ENCODE results near the gene AASDH. TPM values are rescaled to one million over a fixed set of nuclear protein-coding genes. Genes with fewer than 3 reads are reported as not detected.

Gene AASDH
- total and polyA plus RNA-seq, 2 of the 13 experiments (the other 11 are each of a cell fraction or from before 2014, with no cell fraction given), result 12.6 to 14.1 TPM

GRCh38 chr4:56371426-56372220 lies 15.7 kb downstream of the AASDH start:
- H3K79me2 ChIP-seq (ENCODE audit: insufficient read depth, low read length), result no peaks in the 10 kb centered on the region
- H3K27me3 ChIP-seq (ENCODE audit: control insufficient read depth in 1 of 2, insufficient read depth in 2 of 2, low read length in 2 of 2), result no peaks in the 10 kb centered on the region
- ChIA-PET CTCF (ENCODE audit: low intra/inter-chr PET ratio, low total read pairs) (no interaction called here), POLR2A (no interaction called here)
- H3K9ac ChIP-seq (ENCODE audit: insufficient read depth, low read depth, low read length), result no peak overlapping the region
- 77% methylated on average over 8 of the region's 8 CpGs for WGBS (ENCODE audit: low lambda C conversion rate)
- no peak overlapping the region for H3K4me3 ChIP-seq (replicated peaks in 1 of 3; ENCODE audit: insufficient read depth in 1 of 3, low read depth in 2 of 3, low read length in 3 of 3)
- intact Hi-C loops (cut with micrococcal nuclease; ENCODE audit: unreplicated experiment), result no loop called here
- FAIRE-seq (no peak), ATAC-seq (no peak), DNase-seq (ENCODE audit: low spot score) (no peak)
- H3K27ac ChIP-seq (ENCODE audit: extremely low read length, insufficient read depth, low read length), result no peak overlapping the region
- no peaks in the 10 kb centered on the region for H3K9me3 ChIP-seq (ENCODE audit: low read length)
- H2AFZ ChIP-seq (ENCODE audit: low read length), result no peak overlapping the region
- no TSS peak for BruUV-seq (replicated peaks)
- H3K4me1 ChIP-seq (ENCODE audit: insufficient read depth, low read length), result peaks cover 6% of the 10 kb centered on the region; the same call in 1 of the 2 replicates
- peaks cover 1 to 7% of the 10 kb centered on the region in 2 experiments; a peak in 1 of 5 replicates for H3K36me3 ChIP-seq (replicated peaks in 1 of 2; ENCODE audit: control insufficient read depth in 1 of 2, insufficient read depth in 2 of 2, low read length in 2 of 2)
- no peak for TF ChIP-seq GTF3A (CRISPR knock-in tag; conservative IDR thresholded peaks at IDR 0.05)
- TF ChIP-seq HNF4A (CRISPR knock-in tag; IDR thresholded peaks at IDR 0.05), result no peak
- no peak for TF ChIP-seq ZNF879 (CRISPR knock-in tag; IDR thresholded peaks at IDR 0.05)
- TF ChIP-seq PRDM4 (CRISPR knock-in tag; IDR thresholded peaks at IDR 0.05; ENCODE audit: borderline replicate concordance), result no peak
- TF ChIP-seq ZNF773 (CRISPR knock-in tag; IDR thresholded peaks at IDR 0.05; ENCODE audit: borderline replicate concordance), result no peak
- in situ Hi-C loops (cut with HindIII; ENCODE audit: extremely low pct_ligation_motif_present, low pct_unique_long_range_greater_than_20kb), result no loop called here
- no peaks in the 10 kb centered on the region for H4K20me1 ChIP-seq (ENCODE audit: insufficient read depth, low read length)
- no peak overlapping the region for H3K4me2 ChIP-seq (ENCODE audit: low read depth, low read length)

Measured in HepG2 (cell line).